Measurements from ENCODE around the gene ATF7IP. TPM values are rescaled to one million over a fixed set of nuclear protein-coding genes. Genes with fewer than 3 reads are reported as not detected.

Gene ATF7IP
- total RNA-seq, 1 donor from 2014 or later, result 58.2 TPM

DNA sequence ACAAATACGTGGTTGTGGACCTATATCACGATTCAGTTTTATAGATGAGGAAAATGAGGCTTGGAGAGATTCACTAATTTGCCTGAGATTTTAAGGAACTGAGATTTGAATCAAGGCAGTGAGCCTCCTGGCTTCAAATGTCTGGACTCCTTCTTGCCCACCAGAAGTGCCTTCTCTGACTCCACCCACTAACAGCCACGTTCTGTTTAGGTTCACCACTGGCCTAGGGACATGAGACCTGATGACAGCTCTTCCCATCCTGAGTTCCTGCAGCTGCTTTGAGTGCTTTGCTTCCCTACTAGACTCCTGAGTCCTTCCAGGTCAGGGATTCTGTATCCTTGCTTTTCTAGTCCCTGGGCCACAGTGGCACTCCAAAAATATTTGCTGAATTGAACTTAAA, 145.1 kb downstream of the ATF7IP start:
- intact Hi-C loops (cut with DNase I), result no loop called here
- TF ChIP-seq, protein P1, sequence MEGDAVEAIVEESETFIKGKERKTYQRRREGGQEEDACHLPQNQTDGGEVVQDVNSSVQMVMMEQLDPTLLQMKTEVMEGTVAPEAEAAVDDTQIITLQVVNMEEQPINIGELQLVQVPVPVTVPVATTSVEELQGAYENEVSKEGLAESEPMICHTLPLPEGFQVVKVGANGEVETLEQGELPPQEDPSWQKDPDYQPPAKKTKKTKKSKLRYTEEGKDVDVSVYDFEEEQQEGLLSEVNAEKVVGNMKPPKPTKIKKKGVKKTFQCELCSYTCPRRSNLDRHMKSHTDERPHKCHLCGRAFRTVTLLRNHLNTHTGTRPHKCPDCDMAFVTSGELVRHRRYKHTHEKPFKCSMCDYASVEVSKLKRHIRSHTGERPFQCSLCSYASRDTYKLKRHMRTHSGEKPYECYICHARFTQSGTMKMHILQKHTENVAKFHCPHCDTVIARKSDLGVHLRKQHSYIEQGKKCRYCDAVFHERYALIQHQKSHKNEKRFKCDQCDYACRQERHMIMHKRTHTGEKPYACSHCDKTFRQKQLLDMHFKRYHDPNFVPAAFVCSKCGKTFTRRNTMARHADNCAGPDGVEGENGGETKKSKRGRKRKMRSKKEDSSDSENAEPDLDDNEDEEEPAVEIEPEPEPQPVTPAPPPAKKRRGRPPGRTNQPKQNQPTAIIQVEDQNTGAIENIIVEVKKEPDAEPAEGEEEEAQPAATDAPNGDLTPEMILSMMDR (IDR thresholded peaks at IDR 0.05), result no peak

GRCh38 chr12:14514154-14514842, 148.8 kb downstream of the ATF7IP start:
- H3K36me3 ChIP-seq, result no peaks in the 10 kb centered on the region
- H3K27ac ChIP-seq, result no peak overlapping the region
- DNase-seq (ENCODE audit: low spot score in 2 of 2), result no peak
- TF ChIP-seq, protein P1 (IDR thresholded peaks at IDR 0.05), result peak in 2 of 3 experiments; percentile 6 to 27
- intact Hi-C loops (cut with DNase I), result no loop called here
- H3K4me1 ChIP-seq, result no peaks in the 10 kb centered on the region
- H3K4me3 ChIP-seq, result no peak overlapping the region
- H3K27me3 ChIP-seq, result no peaks in the 10 kb centered on the region
- no peaks in the 10 kb centered on the region for H3K9me3 ChIP-seq

More for the DNA sequence above, 145.1 kb downstream of the ATF7IP start:
- no peaks in the 10 kb centered on the region for H3K36me3 ChIP-seq
- H3K27me3 ChIP-seq, result no peaks in the 10 kb centered on the region
- no peaks in the 10 kb centered on the region for H3K4me1 ChIP-seq
- DNase-seq (ENCODE audit: low spot score in 2 of 2), result no peak
- H3K9me3 ChIP-seq, result no peaks in the 10 kb centered on the region
- H3K4me3 ChIP-seq, result no peak overlapping the region
- H3K27ac ChIP-seq, result no peak overlapping the region

DNA sequence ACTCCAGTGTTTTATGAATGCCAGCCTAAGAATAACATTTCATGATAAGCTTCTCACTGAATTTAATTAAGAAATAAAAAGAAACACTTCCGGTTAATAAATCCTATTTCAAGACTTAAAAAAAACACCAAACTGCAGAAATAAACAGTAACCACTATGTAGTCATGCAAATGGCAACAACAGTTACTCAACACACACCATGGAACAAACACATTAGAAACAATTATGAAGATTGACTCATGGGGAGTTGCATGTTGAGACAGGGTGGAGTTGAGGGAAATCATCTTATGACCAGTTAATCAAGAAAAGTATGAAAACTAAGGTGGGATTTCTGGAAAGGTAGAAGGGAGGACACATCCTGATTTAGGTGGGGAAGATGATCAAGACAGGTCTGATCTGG, 149.5 kb downstream of the ATF7IP start:
- TF ChIP-seq, protein P1 (IDR thresholded peaks at IDR 0.05), result no peak
- Histone ChIP-seq H3K27me3 (no peaks in the 10 kb centered on the region), H3K36me3 (no peaks in the 10 kb centered on the region), H3K9me3 (no peaks in the 10 kb centered on the region), H3K4me3 (no peak overlapping the region), H3K4me1 (no peaks in the 10 kb centered on the region), H3K27ac (no peak overlapping the region)
- no peak for DNase-seq (ENCODE audit: low spot score in 2 of 2)
- intact Hi-C loops (cut with DNase I), result no loop called here

- intact Hi-C loops (cut with DNase I), result no loop called here
- no peak for DNase-seq (ENCODE audit: low spot score in 2 of 2)
- Histone ChIP-seq H3K4me3 (no peak overlapping the region), H3K4me1 (no peaks in the 10 kb centered on the region), H3K9me3 (peaks cover 25 to 45% of the 10 kb centered on the region in 2 donors), H3K27ac (no peak overlapping the region), H3K27me3 (no peaks in the 10 kb centered on the region), H3K36me3 (no peaks in the 10 kb centered on the region)
- TF ChIP-seq, protein P1 (IDR thresholded peaks at IDR 0.05), result no peak
Observed at GRCh38 chr12:14521822-14522221, 156.3 kb downstream of the ATF7IP start.

DNA sequence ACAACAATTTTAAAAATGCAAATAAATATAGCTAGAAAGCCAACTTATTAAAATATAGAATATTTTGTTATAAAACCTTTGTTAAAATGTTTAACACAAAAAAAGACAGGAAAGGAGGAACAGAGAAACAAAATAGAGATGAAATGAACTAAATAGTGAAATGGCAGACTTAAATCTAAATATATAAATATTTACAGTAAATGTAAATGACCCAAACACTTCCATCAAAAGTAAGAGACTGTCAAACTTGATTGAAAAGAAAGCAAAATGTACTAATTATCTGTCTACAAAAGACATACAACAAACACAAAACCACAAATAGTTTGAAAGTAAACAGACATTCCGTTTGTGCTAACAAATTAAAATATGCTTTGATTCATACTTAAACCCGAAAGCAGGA, 160.5 kb downstream of the ATF7IP start:
- TF ChIP-seq, protein P1 (IDR thresholded peaks at IDR 0.05), result no peak
- intact Hi-C loops (cut with DNase I), result no loop called here

More for the DNA sequence above, 160.5 kb downstream of the ATF7IP start:
- Histone ChIP-seq H3K9me3 (peaks cover 24 to 42% of the 10 kb centered on the region in 2 donors), H3K4me1 (no peaks in the 10 kb centered on the region), H3K27ac (no peak overlapping the region), H3K27me3 (no peaks in the 10 kb centered on the region), H3K4me3 (no peak overlapping the region), H3K36me3 (no peaks in the 10 kb centered on the region)
- DNase-seq (ENCODE audit: low spot score in 2 of 2), result no peak

Data from ascending aorta (tissue), 2 donors.